PC-3 (cell line): Measurements from ENCODE around the gene MAD1L1.

ENCODE experiments used
- CTCF ChIP-seq: fragments of 300-600 bp; sonication (generic); conservative IDR thresholded peaks from 2 replicates; pipeline ENCODE4 v1.5.1; 2017; ENCODE audit warnings: antibody characterized with exemption, low read depth, mild to moderate bottlenecking, low read length
- EZH2 ChIP-seq: fragments of 300-600 bp; sonication (generic); IDR thresholded peaks from one replicate; pipeline ENCODE4 v1.6.1; 2017; ENCODE audit warnings: antibody characterized with exemption, mild to moderate bottlenecking, low read length; ENCODE audit not compliant: unreplicated experiment
- EZH2phosphoT487 ChIP-seq: fragments of 300-600 bp; sonication (generic); IDR thresholded peaks from 2 replicates; pipeline ENCODE4 v1.6.1; 2018; ENCODE audit warnings: mild to moderate bottlenecking, antibody characterized with exemption, low read length, borderline replicate concordance

- TF ChIP-seq CTCF (no peak), EZH2phosphoT487 (no peak), EZH2 (no peak)
Observed at GRCh38 chr7:1856888-1857441, 375.8 kb downstream of the MAD1L1 start.
